HG02678 (cell line): ENCODE measurements around the gene HNRNPL.
"Not testable (repeated sequence)": the region's sequence is repeated elsewhere in the genome, so short reads cannot be mapped to it uniquely, and the experiment has no call there.

Experiments used
- ATAC-seq: cut with Tn5 transposase; IDR thresholded peaks from one replicate; pipeline ENCODE4 v1.9.1; 2021; ENCODE audit warnings: mild to moderate bottlenecking, moderate library complexity; ENCODE audit not compliant: unreplicated experiment

The HNRNPL gene

DNA sequence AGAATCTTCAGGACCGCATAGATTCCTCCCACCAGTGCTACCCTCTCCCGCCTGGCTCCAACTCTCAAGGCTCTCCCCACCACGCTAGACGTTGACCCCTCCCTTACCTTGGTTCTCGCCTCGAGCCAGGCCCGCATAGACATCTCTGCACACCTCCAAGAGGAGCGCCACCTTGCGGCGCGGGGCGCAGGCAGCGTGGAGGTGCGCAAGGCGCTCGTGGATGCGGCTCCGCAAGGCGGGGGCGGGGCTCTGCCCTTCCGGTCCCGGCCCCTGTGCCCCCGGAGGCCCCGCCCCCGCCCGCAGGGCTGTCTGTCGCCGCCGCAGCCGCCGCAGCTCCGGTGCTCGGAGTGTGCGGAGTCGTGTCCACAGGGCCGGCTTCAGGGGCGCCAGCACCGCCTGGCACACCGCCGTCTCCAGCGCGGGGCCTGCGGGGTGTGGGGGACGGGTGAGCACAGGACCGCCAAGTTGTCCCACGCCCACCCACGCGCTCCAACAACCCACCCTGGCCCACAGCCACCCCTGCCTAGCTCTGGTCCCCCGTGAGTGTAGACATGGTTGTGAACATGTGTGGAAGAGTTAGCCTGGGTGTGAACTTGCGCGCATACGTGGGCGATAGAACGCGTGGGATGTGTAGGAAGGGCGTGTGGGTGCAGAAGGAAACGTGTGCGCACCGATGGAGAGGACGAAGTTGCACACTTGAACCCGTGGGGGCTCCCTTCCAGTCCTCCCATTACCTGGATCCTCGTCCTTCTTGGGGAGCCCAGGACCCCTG, 20.2 kb upstream of the HNRNPL start:
- peak; percentile 79 for ATAC-seq

DNA sequence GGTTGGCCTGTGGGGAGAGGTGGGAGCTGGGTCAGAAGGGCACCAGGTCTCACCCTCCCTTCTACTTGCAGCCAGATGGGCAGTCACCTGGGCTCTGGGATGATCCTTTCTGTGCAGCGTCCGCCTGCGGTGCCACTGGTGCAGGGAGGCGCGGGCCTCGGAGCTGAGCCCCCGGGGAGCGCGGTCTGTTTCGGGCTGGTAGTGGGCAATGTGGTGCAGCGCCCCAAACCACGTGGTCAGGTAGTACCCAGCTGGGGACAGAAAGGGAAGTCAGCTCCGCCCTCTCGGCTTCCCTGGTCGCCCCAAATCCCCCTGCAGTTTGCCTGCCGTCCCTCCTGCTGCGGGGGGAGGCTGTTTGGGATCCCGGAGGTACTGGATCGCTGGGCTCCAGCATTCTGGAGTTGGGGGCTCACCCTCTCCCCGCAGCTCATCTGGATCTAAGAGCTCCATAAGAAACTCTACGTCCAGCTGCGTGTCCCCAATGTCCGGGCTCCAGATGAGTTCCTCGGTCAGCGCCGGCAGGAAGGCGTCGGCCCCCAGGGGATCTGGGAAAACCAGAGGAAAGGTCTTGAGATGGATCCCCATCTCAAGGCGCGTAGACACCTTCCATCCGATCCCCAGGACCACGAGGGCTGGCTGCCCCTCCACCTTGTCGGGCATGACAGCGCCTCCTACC, 19.5 kb upstream of the HNRNPL start:
- ATAC-seq, result peak; percentile 28

DNA sequence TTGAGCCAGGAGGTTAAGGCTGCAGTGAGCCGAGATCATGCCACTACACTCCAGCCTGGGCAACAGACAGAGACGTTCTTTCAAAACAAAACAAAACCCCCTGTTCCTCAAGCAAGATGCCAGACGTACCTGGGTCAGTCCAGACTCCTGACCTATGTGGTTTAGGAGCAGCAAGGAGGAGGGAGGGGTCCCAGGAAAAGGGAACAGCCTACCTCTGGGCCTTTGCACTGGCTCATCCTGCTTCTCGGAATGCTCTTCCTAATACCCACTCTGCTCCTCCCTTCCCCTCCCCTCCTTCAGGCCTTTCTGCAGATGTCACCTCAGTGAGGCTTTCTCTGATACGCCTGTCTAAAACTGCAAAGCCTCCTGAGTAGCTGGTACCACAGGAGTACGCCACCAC, 18.8 kb upstream of the HNRNPL start:
- ATAC-seq, result no peak

- no peak for ATAC-seq
Measured at GRCh38 chr19:38867171-38867780, 17.5 kb upstream of the HNRNPL start.

GRCh38 chr19:38862321-38863059, 12.7 kb upstream of the HNRNPL start:
- no peak for ATAC-seq

GRCh38 chr19:38861368-38861767, 11.6 kb upstream of the HNRNPL start:
- ATAC-seq, result no peak

- ATAC-seq, result not testable (repeated sequence)
Measured at GRCh38 chr19:38859631-38860204, 9.9 kb upstream of the HNRNPL start.

GRCh38 chr19:38856813-38857212, 7.0 kb upstream of the HNRNPL start:
- no peak for ATAC-seq

DNA sequence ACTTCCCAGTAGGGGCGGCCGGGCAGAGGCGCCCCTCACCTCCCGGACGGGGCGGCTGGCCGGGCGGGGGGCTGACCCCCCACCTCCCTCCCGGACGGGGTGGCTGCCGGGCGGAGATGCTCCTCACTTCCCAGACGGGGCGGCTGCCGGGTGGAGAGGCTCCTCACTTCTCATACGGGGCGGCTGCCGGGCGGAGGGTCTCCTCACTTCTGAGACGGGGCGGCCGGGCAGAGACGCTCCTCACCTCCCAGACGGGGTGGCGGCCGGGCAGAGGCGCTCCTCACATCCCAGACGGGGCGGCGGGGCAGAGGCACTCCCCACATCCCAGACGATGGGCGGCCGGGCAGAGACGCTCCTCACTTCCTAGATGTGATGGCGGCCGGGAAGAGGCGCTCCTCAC, 6.0 kb upstream of the HNRNPL start:
- not testable (repeated sequence) for ATAC-seq

- not testable (repeated sequence) for ATAC-seq
Measured at GRCh38 chr19:38854961-38855360, 5.2 kb upstream of the HNRNPL start.

DNA sequence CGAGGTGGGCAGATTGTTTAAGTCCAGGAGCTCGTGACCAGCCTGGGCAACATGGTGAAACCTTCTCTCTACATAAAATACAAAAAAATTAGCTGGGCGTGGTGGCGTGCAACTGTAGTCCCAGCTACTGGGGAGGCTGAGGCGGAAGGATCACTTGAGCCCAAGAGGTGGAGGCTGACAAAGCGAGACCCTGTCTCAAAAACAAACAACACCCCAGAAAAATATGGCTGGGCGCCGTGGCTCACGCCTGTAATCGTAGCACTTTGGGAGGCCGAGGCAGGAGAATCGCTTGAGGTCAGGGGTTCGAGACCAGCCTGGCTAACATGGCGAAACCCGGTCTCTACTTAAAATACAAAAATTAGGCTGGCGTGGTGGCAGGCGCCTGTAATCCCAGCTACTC, 3.4 kb upstream of the HNRNPL start:
- no peak for ATAC-seq

DNA sequence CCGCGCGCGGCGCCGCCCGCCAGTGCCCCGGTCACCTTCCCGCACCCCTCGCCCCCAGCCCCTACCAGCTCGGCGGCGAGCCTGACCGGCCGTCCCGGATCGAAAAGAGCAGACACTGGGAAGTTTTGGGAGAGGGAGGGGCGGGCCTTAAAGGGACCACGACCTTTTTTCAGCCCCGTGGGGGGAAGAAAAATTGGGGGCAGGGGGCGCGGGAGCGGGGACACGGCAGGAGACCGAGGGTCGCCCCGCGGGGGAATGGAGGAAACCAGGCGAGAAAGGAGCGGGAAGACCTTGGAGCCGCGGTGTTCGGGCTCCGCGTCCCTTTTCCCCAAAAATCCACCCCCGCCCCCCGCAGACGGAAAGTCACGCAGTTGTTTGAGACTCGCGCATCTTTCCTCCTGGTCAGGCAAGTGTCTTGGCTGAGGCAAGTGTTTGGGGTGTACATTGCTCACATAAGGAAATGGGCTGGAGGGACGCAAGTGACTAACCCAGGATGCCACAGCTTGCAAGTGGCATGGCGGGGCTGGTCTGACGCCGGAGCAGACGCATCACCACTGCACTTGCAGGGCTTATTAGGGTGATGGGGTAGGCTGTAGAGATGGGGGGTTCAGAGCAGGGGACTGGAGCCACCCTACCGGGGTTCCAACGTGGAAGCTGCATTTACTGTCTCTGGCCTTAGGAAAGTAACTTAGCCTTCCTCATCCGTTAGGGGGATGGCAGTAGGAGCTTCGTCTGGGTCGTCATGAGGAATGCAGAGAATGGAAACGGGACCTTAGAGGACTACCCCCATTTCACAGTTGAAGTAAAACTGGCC, 2.7 kb upstream of the HNRNPL start:
- no peak for ATAC-seq

- peak; percentile 27 for ATAC-seq
Measured at GRCh38 chr19:38851622-38852230, 1.9 kb upstream of the HNRNPL start.

- no peak for ATAC-seq
Measured at GRCh38 chr19:38850976-38851621, 1.3 kb upstream of the HNRNPL start.

DNA sequence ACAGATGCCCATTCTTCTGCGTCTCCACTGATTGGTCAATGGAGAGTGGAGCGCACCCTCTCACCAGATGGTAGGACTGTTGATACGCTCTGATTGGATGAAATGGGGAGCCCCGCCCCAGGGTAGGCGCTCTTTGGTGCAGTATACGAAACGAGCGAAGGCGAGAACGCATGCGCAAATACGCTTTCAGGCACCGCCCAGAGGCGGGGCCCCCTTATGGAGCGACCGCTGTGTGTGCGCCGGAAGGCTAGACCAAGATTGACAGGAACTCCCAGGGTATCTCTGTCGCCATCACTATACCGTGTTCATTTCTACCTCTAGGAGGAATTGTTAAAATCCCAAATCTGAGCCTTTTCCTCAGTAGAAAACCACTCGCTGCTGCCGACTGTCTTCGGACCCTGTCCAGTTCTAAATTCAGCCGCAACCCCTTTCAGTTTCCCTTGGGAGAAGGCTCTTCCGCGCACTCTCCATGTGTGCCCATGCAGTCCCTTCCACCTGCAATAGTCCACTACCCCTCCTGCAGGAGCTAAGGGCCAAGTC, 720 bp upstream of the HNRNPL start:
- ATAC-seq, result peak; percentile 62

GRCh38 chr19:38849147-38849859, 483 bp downstream of the HNRNPL start:
- peak; percentile 23 for ATAC-seq

DNA sequence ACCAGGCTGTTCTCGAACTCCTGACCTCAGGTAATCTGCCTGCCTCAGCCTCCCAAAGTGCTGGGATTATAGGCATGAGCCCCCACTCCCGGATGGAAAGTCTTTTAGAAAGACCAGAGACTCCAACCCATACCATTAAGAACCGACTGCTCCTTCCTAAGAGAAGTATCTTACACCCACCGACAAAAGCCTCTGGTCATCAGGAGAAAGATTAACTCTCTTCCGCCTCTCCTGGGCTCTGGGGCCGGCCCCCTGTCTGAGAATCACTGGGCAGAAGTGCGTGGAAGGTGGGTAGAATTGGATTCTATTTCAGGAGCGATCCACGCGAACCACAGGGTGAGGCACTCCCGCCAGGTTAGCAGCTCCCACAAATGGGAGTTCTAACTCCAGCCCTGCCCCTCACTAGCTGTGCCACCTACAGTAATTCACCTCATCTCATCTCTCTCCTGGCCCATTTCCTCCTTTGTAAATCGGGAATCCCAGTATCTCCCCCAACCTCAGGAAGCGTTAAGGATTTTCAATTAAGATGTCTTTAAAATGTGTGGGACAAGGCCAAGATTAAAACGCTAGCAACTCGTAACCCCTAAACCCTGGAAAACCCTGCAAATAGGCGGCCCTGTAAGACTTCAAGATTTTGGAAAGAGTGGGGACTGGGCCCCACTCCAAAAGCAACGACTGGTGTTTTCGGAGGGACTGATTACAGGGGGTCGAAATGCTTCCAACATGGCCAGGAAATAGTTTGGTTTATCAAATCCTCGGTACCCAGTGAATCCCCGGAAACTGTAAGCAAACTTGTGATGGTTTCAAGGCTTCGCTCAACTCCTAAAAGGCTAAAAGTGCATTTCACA, 1.3 kb downstream of the HNRNPL start:
- no peak for ATAC-seq
